Endothelial cell of umbilical vein (primary cell): ENCODE results near the gene TK2. TPM values are rescaled to one million over a fixed set of nuclear protein-coding genes. Genes with fewer than 3 reads are reported as not detected.

Experiments
- BruUV-seq: library from RNA; stranded (reverse); fragments of 400-500 nt; replicated peaks from 2 replicates; lab custom pipeline; 2021; lab: Mats Ljungman, UMichigan
- CTCF ChIA-PET: fragments of 300-600, 350-600 bp; sonication (Branson Sonifier 250); formaldehyde crosslinking; loops from one replicate; lab custom pipeline; 2021; ENCODE audit warnings: antibody characterized with exemption, inconsistent platforms; lab: Charles Lee
- POLR2A ChIA-PET: fragments of 300-600, 350-600 bp; sonication (Branson Sonifier 250); formaldehyde crosslinking; loops from one replicate; lab custom pipeline; 2021; ENCODE audit warnings: antibody characterized with exemption, inconsistent platforms; lab: Charles Lee
- DNase-seq: peaks from one replicate; pipeline ENCODE4 v3.0.0-alpha.2; 2011; ENCODE audit warnings: low read depth, low spot score
- FAIRE-seq: peaks from 2 replicates; lab custom pipeline; 2011; peaks lifted over from hg19 to GRCh38; lab: Jason Lieb, UNC
- H2AFZ ChIP-seq: 2 replicates; pipeline ENCODE4 v1.6.0; 2012; ENCODE audit warnings: low read depth, low read length, control low read depth, inconsistent platforms
- H3K27ac ChIP-seq: 2 replicates; pipeline ENCODE4 v1.5.1; 2011; ENCODE audit warnings: low read depth, mild to moderate bottlenecking, control low read depth, low read length, moderate library complexity; ENCODE audit not compliant: insufficient read depth
- H3K27me3 ChIP-seq, 2 experiments: 2 replicates each; pipeline versions ENCODE4 v1.6.0 to v1.6.1; 2011; ENCODE audit warnings: low read length in 2 of 2, mixed read lengths in 1 of 2; ENCODE audit not compliant: control insufficient read depth in 2 of 2, insufficient read depth in 2 of 2
- H3K36me3 ChIP-seq, 2 experiments: 2 replicates in 1 of 2; 3 replicates in 1 of 2; pipeline ENCODE4 v1.5.1; 2011; ENCODE audit warnings: low read length in 2 of 2, mild to moderate bottlenecking in 1 of 2, moderate library complexity in 1 of 2; ENCODE audit not compliant: control insufficient read depth in 2 of 2, insufficient read depth in 2 of 2; ENCODE audit errors: extremely low read depth in 1 of 2
- H3K4me1 ChIP-seq: 3 replicates; pipeline ENCODE4 v1.5.1; 2011; ENCODE audit warnings: mild to moderate bottlenecking, low read length; ENCODE audit not compliant: control insufficient read depth, insufficient read depth; ENCODE audit errors: extremely low read depth
- H3K4me2 ChIP-seq: 2 replicates; pipeline ENCODE4 v1.6.1; 2011; ENCODE audit warnings: low read length, control low read depth, mixed read lengths; ENCODE audit not compliant: insufficient read depth
- H3K4me3 ChIP-seq, 3 experiments: fragments of 200-600 bp in 1 of 3; sonication (generic), shearing (Covaris generic) in 1 of 3; replicated peaks in 1 of 3; 2 replicates each; pipeline ENCODE4 v1.5.1; 2011 to 2016; ENCODE audit warnings: control low read depth in 3 of 3, low read length in 3 of 3, mild to moderate bottlenecking in 2 of 3, inconsistent platforms in 1 of 3, low read depth in 1 of 3, moderate library complexity in 1 of 3; ENCODE audit not compliant: insufficient read depth in 1 of 3
- H3K79me2 ChIP-seq: 2 replicates; pipeline ENCODE4 v1.6.0; 2012; ENCODE audit warnings: low read length, inconsistent platforms; ENCODE audit not compliant: control insufficient read depth, insufficient read depth
- H3K9ac ChIP-seq: replicated peaks from 2 replicates; pipeline ENCODE3; 2011; ENCODE audit warnings: low read length, control low read depth; ENCODE audit not compliant: insufficient read depth; ENCODE audit errors: extremely low read depth
- H3K9me1 ChIP-seq: replicated peaks from 3 replicates; pipeline ENCODE4 v1.6.0; 2011; ENCODE audit warnings: mild to moderate bottlenecking, low read length; ENCODE audit not compliant: control insufficient read depth, insufficient read depth; ENCODE audit errors: extremely low read depth
- H3K9me3 ChIP-seq: replicated peaks from 2 replicates; pipeline ENCODE4 v1.5.1; 2012; ENCODE audit warnings: low read length, inconsistent platforms; ENCODE audit not compliant: control insufficient read depth, insufficient read depth
- H4K20me1 ChIP-seq: replicated peaks from 2 replicates; pipeline ENCODE3; 2011; ENCODE audit warnings: mild to moderate bottlenecking, low read length; ENCODE audit not compliant: control insufficient read depth, insufficient read depth; ENCODE audit errors: extremely low read depth
- EZH2 ChIP-seq: IDR thresholded peaks from 2 replicates; pipeline ENCODE4 v1.6.1; 2012; ENCODE audit warnings: borderline replicate concordance, low read depth, mild to moderate bottlenecking, moderate library complexity, low read length, inconsistent platforms; ENCODE audit not compliant: severe bottlenecking
- FOS ChIP-seq: IDR thresholded peaks from 2 replicates; pipeline ENCODE4 v1.6.1; 2011; ENCODE audit warnings: mild to moderate bottlenecking, low read length, moderate library complexity, borderline replicate concordance; ENCODE audit not compliant: insufficient read depth
- GATA2 ChIP-seq: IDR thresholded peaks from 2 replicates; pipeline ENCODE4 v1.7.0; 2011; ENCODE audit warnings: low read depth, mild to moderate bottlenecking, moderate library complexity, mixed read lengths, low read length; ENCODE audit not compliant: insufficient read length, insufficient read depth
- JUN ChIP-seq: IDR thresholded peaks from 2 replicates; pipeline ENCODE4 v1.6.1; 2011; ENCODE audit warnings: borderline replicate concordance, low read depth; ENCODE audit not compliant: insufficient read length, insufficient read depth
- MYC ChIP-seq: IDR thresholded peaks from one replicate; pipeline ENCODE4 v1.6.1; 2011; ENCODE audit warnings: mild to moderate bottlenecking, low read depth, low read length
- POLR2A ChIP-seq: IDR thresholded peaks from 2 replicates; pipeline ENCODE4 v1.6.1; 2012; ENCODE audit warnings: low read depth, mild to moderate bottlenecking, control low read depth, low read length
- POLR2AphosphoS5 ChIP-seq: IDR thresholded peaks from 2 replicates; pipeline ENCODE4 v1.6.1; 2012; ENCODE audit warnings: low read depth, mild to moderate bottlenecking, control low read depth, low read length, moderate library complexity; ENCODE audit not compliant: insufficient read depth
- dilution Hi-C: fragments of 300-500 bp; cut with MboI; formaldehyde crosslinking; loops from one replicate; pipeline ENCODE4 v1.15.0; 2019; ENCODE audit warnings: low sequenced_read_pairs; ENCODE audit not compliant: extremely low pct_ligation_motif_present
- intact Hi-C: fragments of 100-400 bp; cut with micrococcal nuclease; formaldehyde crosslinking; loops from one replicate; pipeline ENCODE4 v1.10.0; 2022
- polyA plus RNA-seq, 4 experiments: library from polyadenylated mRNA; depleted of rRNA in 3 of 4; stranded (reverse) in 3 of 4; unstranded in 1 of 4; fragments of >200 nt; gene quantifications; 2 replicates each; pipeline versions ENCODE4 v1.2.1 to v1.2.3, GENCODE V29; 2011 to 2012; ENCODE audit warnings: missing spikeins in 1 of 4
- total RNA-seq: library from RNA; stranded (reverse); gene quantifications from 2 replicates; pipeline ENCODE4 v1.2.3, GENCODE V29; 2021
- TF ChIP-seq, protein P1 (sequence below), 2 donors: IDR thresholded peaks; 1 replicate in 1 of 2; 2 replicates in 1 of 2; pipeline ENCODE4 v1.5.1; 2011; ENCODE audit warnings: low read length in 2 of 2, mild to moderate bottlenecking in 2 of 2, moderate library complexity in 2 of 2, control low read depth in 1 of 2, inconsistent platforms in 1 of 2, low read depth in 1 of 2; ENCODE audit not compliant: insufficient read depth in 1 of 2; ENCODE audit errors: extremely low read depth in 1 of 2
- TF ChIP-seq, protein P2 (sequence below): IDR thresholded peaks from 2 replicates; pipeline ENCODE4 v1.6.1; 2011; ENCODE audit not compliant: insufficient read depth, insufficient read length

TK2 gene
- total and polyA plus RNA-seq, 2 donors (not counting 3 experiments of a cell fraction or from before 2014, with no cell fraction given): 12.1 to 25.2 TPM

DNA sequence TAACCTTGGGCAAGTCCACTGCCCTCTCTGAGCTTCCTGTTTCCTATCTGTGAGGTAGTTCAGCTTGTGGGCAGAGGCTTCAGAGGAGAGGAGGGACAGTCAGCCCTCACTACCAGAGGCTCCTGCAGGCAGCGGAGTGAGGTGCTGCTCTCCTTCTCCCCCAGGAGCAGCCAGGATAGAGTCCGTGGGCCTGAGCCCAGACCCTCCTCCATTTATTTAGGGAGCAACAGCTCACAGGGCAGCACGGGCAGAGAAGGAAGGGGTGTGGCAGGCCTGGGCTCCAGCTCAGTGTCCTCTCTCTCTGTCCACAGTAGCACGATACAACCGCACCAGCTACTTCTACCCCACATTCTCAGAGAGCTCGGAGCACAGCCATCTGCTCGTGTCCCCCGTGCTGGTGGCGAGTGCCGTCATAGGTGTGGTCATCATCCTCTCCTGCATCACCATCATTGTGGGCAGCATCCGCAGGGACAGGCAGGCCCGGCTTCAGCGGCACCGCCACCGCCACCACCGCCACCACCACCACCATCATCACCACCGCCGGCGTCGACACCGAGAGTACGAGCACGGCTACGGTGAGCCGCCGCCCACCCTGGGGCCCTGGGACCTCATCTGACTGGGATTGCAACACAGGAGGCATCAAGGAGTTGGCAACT is 80.5 kb downstream of the TK2 start:
- H3K9me3 ChIP-seq: no peaks in the 10 kb centered on the region
- intact Hi-C loops (no loop called here), dilution Hi-C loops (no loop called here)
- TF ChIP-seq POLR2A (no peak), GATA2 (no peak), POLR2AphosphoS5 (no peak), JUN (no peak), EZH2 (no peak), FOS (no peak), MYC (no peak)
- TF ChIP-seq, protein P1, sequence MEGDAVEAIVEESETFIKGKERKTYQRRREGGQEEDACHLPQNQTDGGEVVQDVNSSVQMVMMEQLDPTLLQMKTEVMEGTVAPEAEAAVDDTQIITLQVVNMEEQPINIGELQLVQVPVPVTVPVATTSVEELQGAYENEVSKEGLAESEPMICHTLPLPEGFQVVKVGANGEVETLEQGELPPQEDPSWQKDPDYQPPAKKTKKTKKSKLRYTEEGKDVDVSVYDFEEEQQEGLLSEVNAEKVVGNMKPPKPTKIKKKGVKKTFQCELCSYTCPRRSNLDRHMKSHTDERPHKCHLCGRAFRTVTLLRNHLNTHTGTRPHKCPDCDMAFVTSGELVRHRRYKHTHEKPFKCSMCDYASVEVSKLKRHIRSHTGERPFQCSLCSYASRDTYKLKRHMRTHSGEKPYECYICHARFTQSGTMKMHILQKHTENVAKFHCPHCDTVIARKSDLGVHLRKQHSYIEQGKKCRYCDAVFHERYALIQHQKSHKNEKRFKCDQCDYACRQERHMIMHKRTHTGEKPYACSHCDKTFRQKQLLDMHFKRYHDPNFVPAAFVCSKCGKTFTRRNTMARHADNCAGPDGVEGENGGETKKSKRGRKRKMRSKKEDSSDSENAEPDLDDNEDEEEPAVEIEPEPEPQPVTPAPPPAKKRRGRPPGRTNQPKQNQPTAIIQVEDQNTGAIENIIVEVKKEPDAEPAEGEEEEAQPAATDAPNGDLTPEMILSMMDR (IDR thresholded peaks at IDR 0.05; ENCODE audit: extremely low read depth in 1 of 2, insufficient read depth in 1 of 2, low read depth in 1 of 2, low read length in 2 of 2): no peak
- TF ChIP-seq, protein P2, sequence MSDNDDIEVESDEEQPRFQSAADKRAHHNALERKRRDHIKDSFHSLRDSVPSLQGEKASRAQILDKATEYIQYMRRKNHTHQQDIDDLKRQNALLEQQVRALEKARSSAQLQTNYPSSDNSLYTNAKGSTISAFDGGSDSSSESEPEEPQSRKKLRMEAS: no peak
- no peaks in the 10 kb centered on the region for H3K79me2 ChIP-seq
- no peaks in the 10 kb centered on the region for H3K4me1 ChIP-seq
- no peak for FAIRE-seq
- H3K9me1 ChIP-seq: no peaks in the 10 kb centered on the region
- no peak for DNase-seq
- H4K20me1 ChIP-seq: no peaks in the 10 kb centered on the region
- no peak overlapping the region for H3K9ac ChIP-seq
- peaks cover 0 to 6% of the 10 kb centered on the region in 2 experiments for H3K27me3 ChIP-seq
- H3K36me3 ChIP-seq: no peaks in the 10 kb centered on the region
- ChIA-PET CTCF (interaction anchor here (1.4 kb wide), 1 partner anchor 63 kb away, joined by 4 read pairs; no protein-coding TSS in a partner anchor), POLR2A (no interaction called here)
- H3K27ac ChIP-seq: no peak overlapping the region
- H3K4me3 ChIP-seq: no peak overlapping the region
- no TSS peak for BruUV-seq
- no peak overlapping the region for H3K4me2 ChIP-seq
- H2AFZ ChIP-seq: no peak overlapping the region
